Muscle of leg (tissue), 11 donors: ENCODE data around the gene NOTCH3. TPM values are rescaled to one million over a fixed set of nuclear protein-coding genes. Genes with fewer than 3 reads are reported as not detected.

Experiments used
- DNase-seq: peaks from one replicate; pipeline ENCODE4 v3.0.0; 2013
- H3K27ac ChIP-seq: one replicate; pipeline ENCODE4 v1.5.1; 2013; ENCODE audit warnings: mild to moderate bottlenecking, low read length, control low read depth
- H3K27me3 ChIP-seq: one replicate; pipeline ENCODE4 v1.6.1; 2013; ENCODE audit warnings: low read length; ENCODE audit not compliant: control insufficient read depth, insufficient read depth
- H3K36me3 ChIP-seq: one replicate; pipeline ENCODE4 v1.6.1; 2013; ENCODE audit warnings: low read length; ENCODE audit not compliant: control insufficient read depth, insufficient read depth
- H3K4me1 ChIP-seq: one replicate; pipeline ENCODE4 v1.6.1; 2013; ENCODE audit warnings: low read length; ENCODE audit not compliant: control insufficient read depth, insufficient read depth
- H3K4me3 ChIP-seq: one replicate; pipeline ENCODE4 v1.5.1; 2013; ENCODE audit warnings: low read length, control low read depth
- H3K9me3 ChIP-seq: replicated peaks from 2 replicates; pipeline ENCODE4 v1.6.1; 2013; ENCODE audit warnings: low read depth, low read length; ENCODE audit not compliant: control insufficient read depth
- WGBS: methylation state at CpG from one replicate; pipeline ENCODE4 v1.1.5; 2013; ENCODE audit warnings: missing lambda C conversion rate; ENCODE audit not compliant: insufficient coverage; 5-methylcytosine and 5-hydroxymethylcytosine counted together
- polyA plus RNA-seq, 8 donors: library from polyadenylated mRNA; unstranded; fragments of 120-200 nt; gene quantifications; one replicate each; pipeline versions ENCODE4 v1.2.1 to v1.2.3, GENCODE V29; 2013; ENCODE audit warnings: inconsistent platforms in 1 of 8, low replicate concordance in 1 of 8; ENCODE audit not compliant: insufficient read length in 8 of 8, insufficient read depth in 1 of 8
- total RNA-seq: library from RNA; stranded (reverse); fragments of 120-200 nt; gene quantifications from one replicate; pipeline ENCODE4 v1.2.4, GENCODE V29; 2013

Gene NOTCH3
- total and polyA plus RNA-seq, 9 donors: 63.1 to 241 (median 181) TPM

GRCh38 chr19:15113245-15114152, 87.3 kb downstream of the NOTCH3 start:
- Histone ChIP-seq H3K9me3 (no peaks in the 10 kb centered on the region), H3K27me3 (no peaks in the 10 kb centered on the region), H3K4me3 (no peak overlapping the region), H3K4me1 (peaks cover 24% of the 10 kb centered on the region), H3K27ac (no peak overlapping the region), H3K36me3 (peaks cover 85% of the 10 kb centered on the region)
- WGBS: 89% methylated on average over 56 of the region's 58 CpGs
- DNase-seq: no peak

GRCh38 chr19:15112385-15112784, 88.4 kb downstream of the NOTCH3 start:
- Histone ChIP-seq H3K36me3 (peaks cover 74% of the 10 kb centered on the region), H3K4me1 (peaks cover 32% of the 10 kb centered on the region), H3K27ac (no peak overlapping the region), H3K27me3 (no peaks in the 10 kb centered on the region), H3K4me3 (no peak overlapping the region), H3K9me3 (no peaks in the 10 kb centered on the region)
- DNase-seq: no peak
- WGBS: 87% methylated on average over 11 of the region's 11 CpGs

- 100% methylated on average over 1 of the region's 1 CpG for WGBS
- Histone ChIP-seq H3K27me3 (no peaks in the 10 kb centered on the region), H3K4me3 (no peak overlapping the region), H3K36me3 (peaks cover 67% of the 10 kb centered on the region), H3K27ac (no peak overlapping the region), H3K4me1 (peaks cover 33% of the 10 kb centered on the region), H3K9me3 (no peaks in the 10 kb centered on the region)
- no peak for DNase-seq
These were observed 89.0 kb downstream of the NOTCH3 start for GRCh38 chr19:15111758-15112157.

- Histone ChIP-seq H3K4me1 (peaks cover 20% of the 10 kb centered on the region), H3K27me3 (no peaks in the 10 kb centered on the region), H3K9me3 (no peaks in the 10 kb centered on the region), H3K27ac (no peak overlapping the region), H3K36me3 (peaks cover 55% of the 10 kb centered on the region), H3K4me3 (no peak overlapping the region)
- 85% methylated on average over 11 of the region's 17 CpGs for WGBS
- no peak for DNase-seq
These were observed 90.4 kb downstream of the NOTCH3 start for GRCh38 chr19:15110418-15110815.

- no peaks in the 10 kb centered on the region for H3K9me3 ChIP-seq
- WGBS: 87% methylated on average over 41 of the region's 49 CpGs
- DNase-seq: no peak
- no peak overlapping the region for H3K27ac ChIP-seq
- peaks cover 53% of the 10 kb centered on the region for H3K36me3 ChIP-seq
- no peaks in the 10 kb centered on the region for H3K27me3 ChIP-seq
- peaks cover 15% of the 10 kb centered on the region for H3K4me1 ChIP-seq
- H3K4me3 ChIP-seq: no peak overlapping the region
These were observed 90.9 kb downstream of the NOTCH3 start for GRCh38 chr19:15109768-15110417.

Other genes with a start within 250 kb of the NOTCH3 start
- 0.09 TPM for gene SLC1A6, start 221.1 kb downstream of the NOTCH3 start, total RNA-seq
- 1 to 10 TPM in 1 of 8 donors, under 1 TPM in 6, not detected in 1; 0.13 to 3.3 (median 0.29) TPM for gene SLC1A6, start 221.1 kb downstream of the NOTCH3 start, polyA plus RNA-seq
- gene CASP14, start 151.5 kb downstream of the NOTCH3 start, total RNA-seq: not detected
- under 1 TPM in 5 of 8 donors, not detected in 3; 0.04 to 0.17 (median 0.12) TPM for gene CASP14, start 151.5 kb downstream of the NOTCH3 start, polyA plus RNA-seq
- not detected for gene OR1I1, start 118.8 kb downstream of the NOTCH3 start, total RNA-seq
- under 1 TPM in 4 of 8 donors, not detected in 4; 0.04 to 0.19 (median 0.05) TPM for gene OR1I1, start 118.8 kb downstream of the NOTCH3 start, polyA plus RNA-seq
- 10.9 TPM for gene SYDE1, start 93.6 kb downstream of the NOTCH3 start, total RNA-seq
- 10 to 100 TPM; 14.9 to 26.0 (median 19.2) TPM for gene SYDE1, start 93.6 kb downstream of the NOTCH3 start, polyA plus RNA-seq
- gene EPHX3, start 31.5 kb upstream of the NOTCH3 start, total RNA-seq: 0.13 TPM
- 1 to 10 TPM in 1 of 8 donors, under 1 TPM in 7; 0.35 to 1.7 (median 0.61) TPM for gene EPHX3, start 31.5 kb upstream of the NOTCH3 start, polyA plus RNA-seq
- gene BRD4, start 131.5 kb upstream of the NOTCH3 start, total RNA-seq: 14.5 TPM
- gene BRD4, start 131.5 kb upstream of the NOTCH3 start, polyA plus RNA-seq: 10 to 100 TPM; 25.5 to 51.5 (median 38.1) TPM
- gene AKAP8, start 178.8 kb upstream of the NOTCH3 start, total RNA-seq: 16.4 TPM
- 10 to 100 TPM; 17.1 to 22.9 (median 19.5) TPM for gene AKAP8, start 178.8 kb upstream of the NOTCH3 start, polyA plus RNA-seq
- gene AKAP8L, start 218.0 kb upstream of the NOTCH3 start, total RNA-seq: 73.9 TPM
- gene AKAP8L, start 218.0 kb upstream of the NOTCH3 start, polyA plus RNA-seq: 10 to 100 TPM; 52.8 to 84.5 (median 66.5) TPM
- 6.8 TPM for gene WIZ, start 249.0 kb upstream of the NOTCH3 start, total RNA-seq
- gene WIZ, start 249.0 kb upstream of the NOTCH3 start, polyA plus RNA-seq: 10 to 100 TPM; 24.4 to 38.1 (median 32.7) TPM